ENCODE data around the gene ARRB1. TPM values are rescaled to one million over a fixed set of nuclear protein-coding genes. Genes with fewer than 3 reads are reported as not detected.
A peak's percentile ranks its signal among the peaks of the same experiment; 100 is the strongest.

Gene ARRB1
- total and polyA plus RNA-seq, 9 of the 15 experiments (the other 6 are each of a cell fraction or from before 2014, with no cell fraction given): 6.6 to 45.4 (median 28.5) TPM

DNA sequence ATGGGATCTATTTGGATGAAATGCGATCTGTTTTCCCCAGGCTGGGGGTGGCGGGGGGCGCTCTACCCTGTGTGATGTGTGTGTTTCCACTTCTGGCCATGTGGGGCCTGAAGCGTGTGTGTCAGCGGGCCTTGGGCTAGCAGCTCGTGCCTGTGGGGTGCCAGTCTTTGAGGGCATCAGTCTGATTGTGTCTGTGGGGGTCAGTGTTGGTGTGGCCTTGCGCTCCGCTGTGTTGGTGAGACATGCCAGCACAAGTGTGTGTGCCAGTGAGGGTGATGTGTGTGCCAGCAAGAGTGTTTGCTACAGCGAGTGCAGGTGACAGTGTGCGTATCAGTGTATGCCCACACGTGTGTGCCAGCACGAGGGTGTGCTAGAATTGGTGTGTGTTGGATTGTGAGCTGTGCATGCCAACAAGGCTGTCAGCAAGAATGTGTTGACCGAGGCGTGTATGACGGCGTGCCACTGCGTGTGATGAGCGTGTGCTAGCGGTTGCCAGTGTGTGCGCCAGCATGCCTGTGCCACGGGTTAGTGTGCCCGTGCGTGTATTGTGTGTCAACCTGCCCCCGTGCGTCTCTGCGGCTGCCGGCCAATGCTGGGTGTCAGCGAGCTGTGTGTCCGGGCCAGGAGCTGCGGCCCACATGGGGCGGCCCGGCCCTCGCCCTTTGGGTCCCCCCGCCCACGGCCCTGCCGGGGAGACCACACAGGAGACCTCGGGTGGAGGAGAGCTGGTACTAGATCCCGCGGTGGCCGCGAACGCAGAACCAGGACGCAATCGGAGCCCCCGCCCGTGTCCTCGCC, 519 bp downstream of the ARRB1 start (continued):
- TF ChIP-seq, protein P1, sequence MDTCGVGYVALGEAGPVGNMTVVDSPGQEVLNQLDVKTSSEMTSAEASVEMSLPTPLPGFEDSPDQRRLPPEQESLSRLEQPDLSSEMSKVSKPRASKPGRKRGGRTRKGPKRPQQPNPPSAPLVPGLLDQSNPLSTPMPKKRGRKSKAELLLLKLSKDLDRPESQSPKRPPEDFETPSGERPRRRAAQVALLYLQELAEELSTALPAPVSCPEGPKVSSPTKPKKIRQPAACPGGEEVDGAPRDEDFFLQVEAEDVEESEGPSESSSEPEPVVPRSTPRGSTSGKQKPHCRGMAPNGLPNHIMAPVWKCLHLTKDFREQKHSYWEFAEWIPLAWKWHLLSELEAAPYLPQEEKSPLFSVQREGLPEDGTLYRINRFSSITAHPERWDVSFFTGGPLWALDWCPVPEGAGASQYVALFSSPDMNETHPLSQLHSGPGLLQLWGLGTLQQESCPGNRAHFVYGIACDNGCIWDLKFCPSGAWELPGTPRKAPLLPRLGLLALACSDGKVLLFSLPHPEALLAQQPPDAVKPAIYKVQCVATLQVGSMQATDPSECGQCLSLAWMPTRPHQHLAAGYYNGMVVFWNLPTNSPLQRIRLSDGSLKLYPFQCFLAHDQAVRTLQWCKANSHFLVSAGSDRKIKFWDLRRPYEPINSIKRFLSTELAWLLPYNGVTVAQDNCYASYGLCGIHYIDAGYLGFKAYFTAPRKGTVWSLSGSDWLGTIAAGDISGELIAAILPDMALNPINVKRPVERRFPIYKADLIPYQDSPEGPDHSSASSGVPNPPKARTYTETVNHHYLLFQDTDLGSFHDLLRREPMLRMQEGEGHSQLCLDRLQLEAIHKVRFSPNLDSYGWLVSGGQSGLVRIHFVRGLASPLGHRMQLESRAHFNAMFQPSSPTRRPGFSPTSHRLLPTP (IDR thresholded peaks at IDR 0.05; ENCODE audit: borderline replicate concordance, extremely low read depth, insufficient read length): no peak
- TF ChIP-seq, protein P2, sequence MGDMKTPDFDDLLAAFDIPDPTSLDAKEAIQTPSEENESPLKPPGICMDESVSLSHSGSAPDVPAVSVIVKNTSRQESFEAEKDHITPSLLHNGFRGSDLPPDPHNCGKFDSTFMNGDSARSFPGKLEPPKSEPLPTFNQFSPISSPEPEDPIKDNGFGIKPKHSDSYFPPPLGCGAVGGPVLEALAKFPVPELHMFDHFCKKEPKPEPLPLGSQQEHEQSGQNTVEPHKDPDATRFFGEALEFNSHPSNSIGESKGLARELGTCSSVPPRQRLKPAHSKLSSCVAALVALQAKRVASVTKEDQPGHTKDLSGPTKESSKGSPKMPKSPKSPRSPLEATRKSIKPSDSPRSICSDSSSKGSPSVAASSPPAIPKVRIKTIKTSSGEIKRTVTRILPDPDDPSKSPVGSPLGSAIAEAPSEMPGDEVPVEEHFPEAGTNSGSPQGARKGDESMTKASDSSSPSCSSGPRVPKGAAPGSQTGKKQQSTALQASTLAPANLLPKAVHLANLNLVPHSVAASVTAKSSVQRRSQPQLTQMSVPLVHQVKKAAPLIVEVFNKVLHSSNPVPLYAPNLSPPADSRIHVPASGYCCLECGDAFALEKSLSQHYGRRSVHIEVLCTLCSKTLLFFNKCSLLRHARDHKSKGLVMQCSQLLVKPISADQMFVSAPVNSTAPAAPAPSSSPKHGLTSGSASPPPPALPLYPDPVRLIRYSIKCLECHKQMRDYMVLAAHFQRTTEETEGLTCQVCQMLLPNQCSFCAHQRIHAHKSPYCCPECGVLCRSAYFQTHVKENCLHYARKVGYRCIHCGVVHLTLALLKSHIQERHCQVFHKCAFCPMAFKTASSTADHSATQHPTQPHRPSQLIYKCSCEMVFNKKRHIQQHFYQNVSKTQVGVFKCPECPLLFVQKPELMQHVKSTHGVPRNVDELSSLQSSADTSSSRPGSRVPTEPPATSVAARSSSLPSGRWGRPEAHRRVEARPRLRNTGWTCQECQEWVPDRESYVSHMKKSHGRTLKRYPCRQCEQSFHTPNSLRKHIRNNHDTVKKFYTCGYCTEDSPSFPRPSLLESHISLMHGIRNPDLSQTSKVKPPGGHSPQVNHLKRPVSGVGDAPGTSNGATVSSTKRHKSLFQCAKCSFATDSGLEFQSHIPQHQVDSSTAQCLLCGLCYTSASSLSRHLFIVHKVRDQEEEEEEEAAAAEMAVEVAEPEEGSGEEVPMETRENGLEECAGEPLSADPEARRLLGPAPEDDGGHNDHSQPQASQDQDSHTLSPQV (IDR thresholded peaks at IDR 0.05): peak; percentile 72
- TF ChIP-seq, protein P3, sequence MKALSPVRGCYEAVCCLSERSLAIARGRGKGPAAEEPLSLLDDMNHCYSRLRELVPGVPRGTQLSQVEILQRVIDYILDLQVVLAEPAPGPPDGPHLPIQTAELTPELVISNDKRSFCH (CRISPR knock-in tag; IDR thresholded peaks at IDR 0.05): no peak
- TF ChIP-seq, protein P3 (tag; IDR thresholded peaks at IDR 0.05): peak; percentile 20; the same call in 1 of the 2 replicates
- TF ChIP-seq HDAC8 (tag; IDR thresholded peaks at IDR 0.05): no peak
- TF ChIP-seq TAF9B (IDR thresholded peaks at IDR 0.05; ENCODE audit: partially characterized antibody): no peak
- TF ChIP-seq, protein P4, sequence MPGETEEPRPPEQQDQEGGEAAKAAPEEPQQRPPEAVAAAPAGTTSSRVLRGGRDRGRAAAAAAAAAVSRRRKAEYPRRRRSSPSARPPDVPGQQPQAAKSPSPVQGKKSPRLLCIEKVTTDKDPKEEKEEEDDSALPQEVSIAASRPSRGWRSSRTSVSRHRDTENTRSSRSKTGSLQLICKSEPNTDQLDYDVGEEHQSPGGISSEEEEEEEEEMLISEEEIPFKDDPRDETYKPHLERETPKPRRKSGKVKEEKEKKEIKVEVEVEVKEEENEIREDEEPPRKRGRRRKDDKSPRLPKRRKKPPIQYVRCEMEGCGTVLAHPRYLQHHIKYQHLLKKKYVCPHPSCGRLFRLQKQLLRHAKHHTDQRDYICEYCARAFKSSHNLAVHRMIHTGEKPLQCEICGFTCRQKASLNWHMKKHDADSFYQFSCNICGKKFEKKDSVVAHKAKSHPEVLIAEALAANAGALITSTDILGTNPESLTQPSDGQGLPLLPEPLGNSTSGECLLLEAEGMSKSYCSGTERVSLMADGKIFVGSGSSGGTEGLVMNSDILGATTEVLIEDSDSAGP (CRISPR knock-in tag; IDR thresholded peaks at IDR 0.05): no peak
- peak in 1 of 2 experiments; percentile 52; a peak in 2 of 4 replicates for TF ChIP-seq HDAC1 (IDR thresholded peaks at IDR 0.05)
- no peak for TF ChIP-seq TEAD2 (tag; IDR thresholded peaks at IDR 0.05)
- 0 out of 4 replicates have a peak, but pooled peaks of 1 of the 2 experiments have one; percentile 18 for TF ChIP-seq TRIM24 (IDR thresholded peaks at IDR 0.05)
- no peak for TF ChIP-seq JUN (IDR thresholded peaks at IDR 0.05; ENCODE audit: borderline replicate concordance, low read depth, low read length)
- 0 out of 2 replicates have a peak, but pooled peaks have one; percentile 40 for TF ChIP-seq JUN (CRISPR knock-in tag; IDR thresholded peaks at IDR 0.05; ENCODE audit: borderline replicate concordance)
- TF ChIP-seq, protein P5, sequence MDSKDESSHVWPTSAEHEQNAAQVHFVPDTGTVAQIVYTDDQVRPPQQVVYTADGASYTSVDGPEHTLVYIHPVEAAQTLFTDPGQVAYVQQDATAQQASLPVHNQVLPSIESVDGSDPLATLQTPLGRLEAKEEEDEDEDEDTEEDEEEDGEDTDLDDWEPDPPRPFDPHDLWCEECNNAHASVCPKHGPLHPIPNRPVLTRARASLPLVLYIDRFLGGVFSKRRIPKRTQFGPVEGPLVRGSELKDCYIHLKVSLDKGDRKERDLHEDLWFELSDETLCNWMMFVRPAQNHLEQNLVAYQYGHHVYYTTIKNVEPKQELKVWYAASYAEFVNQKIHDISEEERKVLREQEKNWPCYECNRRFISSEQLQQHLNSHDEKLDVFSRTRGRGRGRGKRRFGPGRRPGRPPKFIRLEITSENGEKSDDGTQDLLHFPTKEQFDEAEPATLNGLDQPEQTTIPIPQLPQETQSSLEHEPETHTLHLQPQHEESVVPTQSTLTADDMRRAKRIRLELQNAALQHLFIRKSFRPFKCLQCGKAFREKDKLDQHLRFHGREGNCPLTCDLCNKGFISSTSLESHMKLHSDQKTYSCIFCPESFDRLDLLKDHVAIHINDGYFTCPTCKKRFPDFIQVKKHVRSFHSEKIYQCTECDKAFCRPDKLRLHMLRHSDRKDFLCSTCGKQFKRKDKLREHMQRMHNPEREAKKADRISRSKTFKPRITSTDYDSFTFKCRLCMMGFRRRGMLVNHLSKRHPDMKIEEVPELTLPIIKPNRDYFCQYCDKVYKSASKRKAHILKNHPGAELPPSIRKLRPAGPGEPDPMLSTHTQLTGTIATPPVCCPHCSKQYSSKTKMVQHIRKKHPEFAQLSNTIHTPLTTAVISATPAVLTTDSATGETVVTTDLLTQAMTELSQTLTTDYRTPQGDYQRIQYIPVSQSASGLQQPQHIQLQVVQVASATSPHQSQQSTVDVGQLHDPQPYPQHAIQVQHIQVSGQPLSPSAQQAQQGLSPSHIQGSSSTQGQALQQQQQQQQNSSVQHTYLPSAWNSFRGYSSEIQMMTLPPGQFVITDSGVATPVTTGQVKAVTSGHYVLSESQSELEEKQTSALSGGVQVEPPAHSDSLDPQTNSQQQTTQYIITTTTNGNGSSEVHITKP (IDR thresholded peaks at IDR 0.05; ENCODE audit: partially characterized antibody): no peak
